ENCODE measurements around the gene SUPT16H.

SUPT16H gene

GRCh38 chr14:21334202-21334906 lies 49.5 kb downstream of the SUPT16H start:
- no peak overlapping the region for H3K4me3 ChIP-seq (replicated peaks; ENCODE audit: low read depth, low read length)
- no peaks in the 10 kb centered on the region for H3K36me3 ChIP-seq (ENCODE audit: control insufficient read depth, insufficient read depth, low read length)
- no peak for DNase-seq (ENCODE audit: extremely low read depth, insufficient read length)
- TF ChIP-seq CTCF (IDR thresholded peaks at IDR 0.05; ENCODE audit: insufficient read depth, low read length, poor library complexity, severe bottlenecking): no peak
- H3K27me3 ChIP-seq (replicated peaks; ENCODE audit: control insufficient read depth, insufficient read depth, low read length): no peaks in the 10 kb centered on the region

GRCh38 chr14:21332950-21333349 lies 50.9 kb downstream of the SUPT16H start:
- Histone ChIP-seq H3K36me3 (ENCODE audit: control insufficient read depth, insufficient read depth, low read length) (no peaks in the 10 kb centered on the region), H3K27me3 (replicated peaks; ENCODE audit: control insufficient read depth, insufficient read depth, low read length) (no peaks in the 10 kb centered on the region), H3K4me3 (replicated peaks; ENCODE audit: low read depth, low read length) (no peak overlapping the region)
- DNase-seq (ENCODE audit: extremely low read depth, insufficient read length): no peak
- TF ChIP-seq CTCF (IDR thresholded peaks at IDR 0.05; ENCODE audit: insufficient read depth, low read length, poor library complexity, severe bottlenecking): no peak

- TF ChIP-seq CTCF (IDR thresholded peaks at IDR 0.05; ENCODE audit: insufficient read depth, low read length, poor library complexity, severe bottlenecking): no peak
- H3K36me3 ChIP-seq (ENCODE audit: control insufficient read depth, insufficient read depth, low read length): no peaks in the 10 kb centered on the region
- DNase-seq (ENCODE audit: extremely low read depth, insufficient read length): no peak
- H3K4me3 ChIP-seq (replicated peaks; ENCODE audit: low read depth, low read length): no peak overlapping the region
- no peaks in the 10 kb centered on the region for H3K27me3 ChIP-seq (replicated peaks; ENCODE audit: control insufficient read depth, insufficient read depth, low read length)
Measured at GRCh38 chr14:21326972-21327371, 56.8 kb downstream of the SUPT16H start.

GRCh38 chr14:21322716-21323115 lies 61.1 kb downstream of the SUPT16H start:
- DNase-seq (ENCODE audit: extremely low read depth, insufficient read length): no peak
- no peak overlapping the region for H3K4me3 ChIP-seq (replicated peaks; ENCODE audit: low read depth, low read length)
- TF ChIP-seq CTCF (IDR thresholded peaks at IDR 0.05; ENCODE audit: insufficient read depth, low read length, poor library complexity, severe bottlenecking): no peak
- no peaks in the 10 kb centered on the region for H3K36me3 ChIP-seq (ENCODE audit: control insufficient read depth, insufficient read depth, low read length)
- H3K27me3 ChIP-seq (replicated peaks; ENCODE audit: control insufficient read depth, insufficient read depth, low read length): no peaks in the 10 kb centered on the region

GRCh38 chr14:21320913-21321312 lies 62.9 kb downstream of the SUPT16H start:
- no peak for DNase-seq (ENCODE audit: extremely low read depth, insufficient read length)
- H3K27me3 ChIP-seq (replicated peaks; ENCODE audit: control insufficient read depth, insufficient read depth, low read length): no peaks in the 10 kb centered on the region
- H3K4me3 ChIP-seq (replicated peaks; ENCODE audit: low read depth, low read length): no peak overlapping the region
- no peaks in the 10 kb centered on the region for H3K36me3 ChIP-seq (ENCODE audit: control insufficient read depth, insufficient read depth, low read length)
- no peak for TF ChIP-seq CTCF (IDR thresholded peaks at IDR 0.05; ENCODE audit: insufficient read depth, low read length, poor library complexity, severe bottlenecking)

- TF ChIP-seq CTCF (IDR thresholded peaks at IDR 0.05; ENCODE audit: insufficient read depth, low read length, poor library complexity, severe bottlenecking): no peak
- DNase-seq (ENCODE audit: extremely low read depth, insufficient read length): peak; percentile 35
- Histone ChIP-seq H3K36me3 (ENCODE audit: control insufficient read depth, insufficient read depth, low read length) (no peaks in the 10 kb centered on the region), H3K27me3 (replicated peaks; ENCODE audit: control insufficient read depth, insufficient read depth, low read length) (no peaks in the 10 kb centered on the region), H3K4me3 (replicated peaks; ENCODE audit: low read depth, low read length) (no peak overlapping the region)
Measured at GRCh38 chr14:21317398-21317797, 66.4 kb downstream of the SUPT16H start.

Measured in GM06990 (cell line).